Ishikawa (cell line): ENCODE measurements around the gene DUSP7.

Experiments
- CEBPB ChIP-seq: IDR thresholded peaks from 2 replicates; pipeline ENCODE4 v1.6.1; 2012
- CREB1 ChIP-seq: IDR thresholded peaks from 2 replicates; pipeline ENCODE4 v1.6.1; 2012; ENCODE audit warnings: low read depth
- EP300 ChIP-seq: IDR thresholded peaks from 2 replicates; pipeline ENCODE4 v1.6.1; 2012; ENCODE audit warnings: borderline replicate concordance
- FOXM1 ChIP-seq: IDR thresholded peaks from 2 replicates; pipeline ENCODE4 v1.6.1; 2012; ENCODE audit warnings: low read depth, borderline replicate concordance
- YY1 ChIP-seq: IDR thresholded peaks from 2 replicates; pipeline ENCODE4 v1.6.1; 2012; ENCODE audit warnings: low read depth
- TF ChIP-seq, protein P1 (sequence below): IDR thresholded peaks from 2 replicates; pipeline ENCODE4 v1.6.1; 2012; ENCODE audit warnings: low read depth, mild to moderate bottlenecking

DNA sequence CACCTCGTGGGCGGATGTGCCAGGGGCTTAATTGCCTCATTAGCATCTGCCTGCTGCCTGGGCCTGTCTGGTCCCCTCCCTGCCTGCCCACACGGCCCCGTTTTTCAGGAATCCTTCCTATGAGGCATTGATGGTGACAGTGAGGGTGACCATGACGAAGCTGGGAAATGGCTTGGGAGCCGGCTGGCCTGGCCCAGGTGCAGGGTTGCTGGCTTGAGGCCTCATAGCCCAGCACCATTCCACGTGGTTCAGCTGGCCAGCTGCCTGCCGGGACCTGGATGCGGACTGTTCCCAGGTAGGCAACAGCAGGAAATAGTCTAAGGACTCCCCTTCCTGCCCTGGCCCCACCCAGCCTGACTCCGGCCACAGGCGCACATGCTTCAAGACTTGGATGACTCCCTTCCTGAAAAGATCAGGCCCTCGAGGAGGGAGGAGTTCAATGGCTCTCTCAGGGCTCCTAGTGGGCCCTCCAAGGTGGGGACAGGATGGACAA, 8.9 kb upstream of the DUSP7 start:
- TF ChIP-seq, protein P1, sequence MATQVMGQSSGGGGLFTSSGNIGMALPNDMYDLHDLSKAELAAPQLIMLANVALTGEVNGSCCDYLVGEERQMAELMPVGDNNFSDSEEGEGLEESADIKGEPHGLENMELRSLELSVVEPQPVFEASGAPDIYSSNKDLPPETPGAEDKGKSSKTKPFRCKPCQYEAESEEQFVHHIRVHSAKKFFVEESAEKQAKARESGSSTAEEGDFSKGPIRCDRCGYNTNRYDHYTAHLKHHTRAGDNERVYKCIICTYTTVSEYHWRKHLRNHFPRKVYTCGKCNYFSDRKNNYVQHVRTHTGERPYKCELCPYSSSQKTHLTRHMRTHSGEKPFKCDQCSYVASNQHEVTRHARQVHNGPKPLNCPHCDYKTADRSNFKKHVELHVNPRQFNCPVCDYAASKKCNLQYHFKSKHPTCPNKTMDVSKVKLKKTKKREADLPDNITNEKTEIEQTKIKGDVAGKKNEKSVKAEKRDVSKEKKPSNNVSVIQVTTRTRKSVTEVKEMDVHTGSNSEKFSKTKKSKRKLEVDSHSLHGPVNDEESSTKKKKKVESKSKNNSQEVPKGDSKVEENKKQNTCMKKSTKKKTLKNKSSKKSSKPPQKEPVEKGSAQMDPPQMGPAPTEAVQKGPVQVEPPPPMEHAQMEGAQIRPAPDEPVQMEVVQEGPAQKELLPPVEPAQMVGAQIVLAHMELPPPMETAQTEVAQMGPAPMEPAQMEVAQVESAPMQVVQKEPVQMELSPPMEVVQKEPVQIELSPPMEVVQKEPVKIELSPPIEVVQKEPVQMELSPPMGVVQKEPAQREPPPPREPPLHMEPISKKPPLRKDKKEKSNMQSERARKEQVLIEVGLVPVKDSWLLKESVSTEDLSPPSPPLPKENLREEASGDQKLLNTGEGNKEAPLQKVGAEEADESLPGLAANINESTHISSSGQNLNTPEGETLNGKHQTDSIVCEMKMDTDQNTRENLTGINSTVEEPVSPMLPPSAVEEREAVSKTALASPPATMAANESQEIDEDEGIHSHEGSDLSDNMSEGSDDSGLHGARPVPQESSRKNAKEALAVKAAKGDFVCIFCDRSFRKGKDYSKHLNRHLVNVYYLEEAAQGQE, result no peak
- TF ChIP-seq CEBPB (no peak), CREB1 (no peak), YY1 (no peak), FOXM1 (no peak), EP300 (no peak)
